ENCODE measurements around the gene SESN1. TPM values are rescaled to one million over a fixed set of nuclear protein-coding genes. Genes with fewer than 3 reads are reported as not detected.

SESN1 gene
- total RNA-seq, 2 donors from 2014 or later: 69.6 to 97.3 TPM

DNA sequence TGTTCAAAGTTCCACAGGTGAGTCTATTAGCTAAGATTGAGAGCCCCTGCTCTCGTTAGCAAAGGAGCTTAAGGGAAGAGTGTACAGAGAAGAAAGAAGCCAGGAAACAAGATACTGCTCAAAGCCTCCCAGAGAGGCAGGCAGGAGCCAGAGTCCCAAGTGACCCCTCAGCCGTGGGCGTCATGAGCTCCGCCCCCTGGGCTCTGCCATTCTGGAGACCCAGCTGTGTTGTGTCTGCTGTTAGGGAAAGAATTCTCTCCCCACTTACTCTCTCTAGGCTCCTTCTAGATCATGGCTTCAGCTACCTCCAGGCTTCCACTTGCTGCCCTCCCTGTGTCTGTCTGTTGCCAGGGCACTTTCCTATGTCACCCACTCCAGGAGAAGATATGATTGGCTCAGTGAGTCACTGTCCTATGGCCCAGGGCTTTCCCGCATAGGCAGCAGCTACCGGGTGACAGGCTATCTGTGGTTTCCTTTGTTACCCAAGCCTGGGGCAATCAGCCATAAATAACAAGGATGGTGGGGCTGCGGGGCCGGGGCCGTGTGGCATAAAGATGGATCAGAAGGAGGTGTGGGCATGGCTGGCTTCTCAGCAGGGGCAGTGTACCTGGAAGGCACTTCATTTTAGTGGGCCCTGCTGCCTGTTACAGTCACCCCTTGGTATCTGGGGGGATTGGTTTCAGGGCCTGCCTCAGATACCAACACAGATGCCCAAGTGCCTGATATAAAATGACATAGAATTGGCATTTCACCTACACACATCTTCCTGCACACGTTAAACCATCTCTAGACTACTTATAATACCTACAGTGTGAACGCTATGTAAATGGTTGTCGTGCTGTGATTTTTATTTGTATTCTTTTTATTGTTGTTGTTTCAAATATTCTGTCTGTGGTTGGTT lies 127.5 kb downstream of the SESN1 start:
- DNase-seq (no peak), ATAC-seq (peak; percentile 65)
- Mint-ChIP-seq H3K27ac (peak overlapping the region; percentile 37), H3K4me1 (peaks cover 5% of the 10 kb centered on the region), H3K27me3 (no peaks in the 10 kb centered on the region), H3K4me3 (no peak overlapping the region), H3K36me3 (ENCODE audit: low read depth) (no peaks in the 10 kb centered on the region)
- no peaks in the 10 kb centered on the region for H3K9me3 ChIP-seq (ENCODE audit: control insufficient read depth, low read length, poor library complexity, severe bottlenecking)

GRCh38 chr6:108966251-108966650 lies 128.4 kb downstream of the SESN1 start:
- no peaks in the 10 kb centered on the region for H3K9me3 ChIP-seq (ENCODE audit: control insufficient read depth, low read length, poor library complexity, severe bottlenecking)
- Mint-ChIP-seq H3K4me1 (peaks cover 4% of the 10 kb centered on the region), H3K36me3 (ENCODE audit: low read depth) (no peaks in the 10 kb centered on the region), H3K27ac (no peak overlapping the region), H3K4me3 (no peak overlapping the region), H3K27me3 (no peaks in the 10 kb centered on the region)
- ATAC-seq (no peak), DNase-seq (no peak)

GRCh38 chr6:108961985-108962384 lies 132.7 kb downstream of the SESN1 start:
- ATAC-seq (no peak), DNase-seq (no peak)
- no peaks in the 10 kb centered on the region for H3K9me3 ChIP-seq (ENCODE audit: control insufficient read depth, low read length, poor library complexity, severe bottlenecking)
- Mint-ChIP-seq H3K27ac (no peak overlapping the region), H3K4me3 (no peak overlapping the region), H3K27me3 (no peaks in the 10 kb centered on the region), H3K4me1 (peaks cover 13% of the 10 kb centered on the region), H3K36me3 (ENCODE audit: low read depth) (peaks cover 6% of the 10 kb centered on the region)

GRCh38 chr6:108961077-108961476 lies 133.6 kb downstream of the SESN1 start:
- DNase-seq (no peak), ATAC-seq (no peak)
- H3K36me3 Mint-ChIP-seq (ENCODE audit: low read depth): peaks cover 6% of the 10 kb centered on the region
- no peak overlapping the region for H3K4me3 Mint-ChIP-seq
- no peaks in the 10 kb centered on the region for H3K9me3 ChIP-seq (ENCODE audit: control insufficient read depth, low read length, poor library complexity, severe bottlenecking)
- H3K4me1 Mint-ChIP-seq: peaks cover 14% of the 10 kb centered on the region
- H3K27ac Mint-ChIP-seq: no peak overlapping the region
- no peaks in the 10 kb centered on the region for H3K27me3 Mint-ChIP-seq

GRCh38 chr6:108960601-108961000 lies 134.0 kb downstream of the SESN1 start:
- Mint-ChIP-seq H3K27me3 (no peaks in the 10 kb centered on the region), H3K36me3 (ENCODE audit: low read depth) (peaks cover 6% of the 10 kb centered on the region), H3K4me1 (peaks cover 19% of the 10 kb centered on the region), H3K4me3 (peak overlapping the region; percentile 66), H3K27ac (no peak overlapping the region)
- no peak for ATAC-seq
- no peak for DNase-seq
- no peaks in the 10 kb centered on the region for H3K9me3 ChIP-seq (ENCODE audit: control insufficient read depth, low read length, poor library complexity, severe bottlenecking)

DNA sequence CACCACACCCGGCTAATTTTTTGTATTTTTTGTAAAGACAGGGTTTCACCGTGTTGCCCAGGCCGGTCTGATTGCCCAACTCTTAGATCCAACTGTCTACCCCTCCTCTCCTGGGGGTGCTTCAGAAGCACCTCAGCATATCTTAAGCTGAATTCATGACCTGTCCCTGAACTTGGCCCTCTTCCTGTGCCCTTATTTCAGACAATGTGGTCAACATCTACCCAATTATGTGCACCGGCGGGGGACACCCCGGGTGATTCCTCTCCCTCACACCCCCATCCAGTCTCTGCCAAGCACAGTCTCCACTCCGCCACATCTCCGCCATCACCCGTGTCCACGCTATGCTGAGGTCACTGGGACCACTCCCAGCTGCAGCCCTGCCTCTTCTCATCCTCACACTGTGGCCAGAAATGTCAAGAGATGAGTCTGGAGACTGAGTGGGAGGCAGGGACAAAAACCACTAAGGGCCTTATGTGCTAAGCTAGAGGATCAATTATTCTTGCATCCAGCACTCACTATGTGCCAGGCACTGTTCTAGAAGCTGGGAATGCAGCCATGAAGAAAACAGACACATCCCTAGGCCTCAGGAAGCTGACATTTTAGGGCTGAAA lies 134.6 kb downstream of the SESN1 start:
- peak overlapping the region; percentile 34 for H3K27ac Mint-ChIP-seq

GRCh38 chr6:108958900-108959770 lies 135.5 kb downstream of the SESN1 start:
- Mint-ChIP-seq H3K4me1 (peaks cover 24% of the 10 kb centered on the region), H3K27me3 (no peaks in the 10 kb centered on the region), H3K4me3 (peak overlapping the region; percentile 2), H3K27ac (no peak overlapping the region), H3K36me3 (ENCODE audit: low read depth) (peaks cover 6% of the 10 kb centered on the region)
- no peaks in the 10 kb centered on the region for H3K9me3 ChIP-seq (ENCODE audit: control insufficient read depth, low read length, poor library complexity, severe bottlenecking)
- no peak for DNase-seq
- no peak for ATAC-seq

More for the DNA sequence above, 134.6 kb downstream of the SESN1 start:
- H3K9me3 ChIP-seq (ENCODE audit: control insufficient read depth, low read length, poor library complexity, severe bottlenecking): no peaks in the 10 kb centered on the region
- H3K4me1 Mint-ChIP-seq: peaks cover 21% of the 10 kb centered on the region
- H3K36me3 Mint-ChIP-seq (ENCODE audit: low read depth): peaks cover 6% of the 10 kb centered on the region
- DNase-seq: no peak
- H3K27me3 Mint-ChIP-seq: no peaks in the 10 kb centered on the region
- no peak for ATAC-seq
- H3K4me3 Mint-ChIP-seq: peak overlapping the region; percentile 66

GRCh38 chr6:108957221-108957620 lies 137.4 kb downstream of the SESN1 start:
- H3K27me3 Mint-ChIP-seq: no peaks in the 10 kb centered on the region

DNA sequence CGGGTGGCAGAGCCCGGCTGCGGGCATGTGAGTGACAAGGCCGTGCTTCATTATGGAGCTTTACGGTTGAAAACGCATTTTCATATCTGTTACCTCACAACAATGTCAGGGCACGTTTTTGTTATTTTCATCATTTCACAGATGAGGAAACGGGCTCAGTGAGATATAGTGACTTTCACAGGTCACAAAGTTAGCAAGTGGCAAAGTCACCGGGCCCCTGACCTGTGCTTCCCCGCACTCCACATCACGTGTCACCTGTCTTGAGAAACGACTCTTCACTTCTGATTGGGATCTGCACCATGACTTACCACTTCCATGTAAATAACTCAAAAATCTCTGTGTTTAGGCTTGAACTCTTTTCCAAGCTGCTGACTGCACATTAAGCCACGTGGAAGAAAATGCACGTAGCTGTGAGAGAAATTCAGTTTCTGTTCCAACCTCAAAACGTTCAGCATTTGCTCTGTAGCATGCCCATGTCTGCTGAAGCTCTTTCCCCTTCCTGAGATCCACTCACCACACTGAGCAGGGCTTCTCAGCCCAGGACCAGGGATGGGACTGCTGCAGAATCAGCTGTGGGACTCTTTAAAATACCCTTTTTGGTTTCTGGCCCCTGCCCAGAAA lies 139.2 kb downstream of the SESN1 start:
- no peaks in the 10 kb centered on the region for H3K9me3 ChIP-seq (ENCODE audit: control insufficient read depth, low read length, poor library complexity, severe bottlenecking)
- Mint-ChIP-seq H3K27me3 (no peaks in the 10 kb centered on the region), H3K4me3 (no peak overlapping the region), H3K4me1 (peaks cover 26% of the 10 kb centered on the region), H3K27ac (peak overlapping the region; percentile 43), H3K36me3 (ENCODE audit: low read depth) (peaks cover 5% of the 10 kb centered on the region)
- DNase-seq (no peak), ATAC-seq (no peak)

More at GRCh38 chr6:108957221-108957620, 137.4 kb downstream of the SESN1 start:
- H3K9me3 ChIP-seq (ENCODE audit: control insufficient read depth, low read length, poor library complexity, severe bottlenecking): no peaks in the 10 kb centered on the region
- DNase-seq (no peak), ATAC-seq (no peak)
- Mint-ChIP-seq H3K27ac (no peak overlapping the region), H3K4me1 (peaks cover 24% of the 10 kb centered on the region), H3K36me3 (ENCODE audit: low read depth) (peaks cover 6% of the 10 kb centered on the region), H3K4me3 (no peak overlapping the region)

- ATAC-seq (no peak), DNase-seq (no peak)
- no peak overlapping the region for H3K4me3 Mint-ChIP-seq
- H3K9me3 ChIP-seq (ENCODE audit: control insufficient read depth, low read length, poor library complexity, severe bottlenecking): no peaks in the 10 kb centered on the region
- peaks cover 18% of the 10 kb centered on the region for H3K4me1 Mint-ChIP-seq
- peak overlapping the region; percentile 74 for H3K27ac Mint-ChIP-seq
- no peaks in the 10 kb centered on the region for H3K36me3 Mint-ChIP-seq (ENCODE audit: low read depth)
- no peaks in the 10 kb centered on the region for H3K27me3 Mint-ChIP-seq
Observed at GRCh38 chr6:108953681-108954080, 141.0 kb downstream of the SESN1 start.

DNA sequence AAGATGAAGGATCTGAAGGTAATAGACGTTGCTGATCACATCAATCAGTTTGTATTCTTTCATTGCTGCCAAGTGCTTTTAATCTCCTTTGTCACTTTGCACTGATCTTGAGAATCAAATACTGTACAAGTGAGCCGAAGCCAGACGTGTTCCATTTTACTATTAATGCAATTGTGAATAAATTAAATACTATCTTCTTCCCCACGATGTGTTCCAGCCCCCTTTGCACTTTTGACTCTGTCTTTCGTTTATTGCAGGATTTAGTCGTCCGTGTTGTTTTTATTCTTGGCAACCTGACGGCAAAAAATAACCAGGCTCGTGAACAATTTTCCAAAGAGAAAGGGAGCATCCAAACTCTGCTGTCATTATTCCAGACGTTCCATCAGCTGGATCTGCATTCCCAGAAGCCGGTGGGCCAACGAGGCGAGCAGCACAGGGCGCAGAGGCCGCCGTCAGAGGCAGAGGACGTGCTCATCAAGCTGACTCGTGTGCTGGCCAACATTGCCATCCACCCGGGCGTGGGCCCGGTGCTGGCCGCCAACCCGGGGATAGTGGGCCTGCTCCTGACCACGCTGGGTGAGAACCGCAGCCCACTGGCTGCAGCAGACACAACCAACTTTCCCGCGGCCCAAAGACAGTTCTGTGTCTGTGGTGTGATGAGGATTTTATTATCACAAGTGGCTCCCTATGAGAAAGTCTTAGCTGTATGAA lies 141.7 kb downstream of the SESN1 start:
- ATAC-seq (no peak), DNase-seq (no peak)
- Mint-ChIP-seq H3K27me3 (no peaks in the 10 kb centered on the region), H3K27ac (no peak overlapping the region), H3K4me1 (peaks cover 19% of the 10 kb centered on the region), H3K4me3 (no peak overlapping the region), H3K36me3 (ENCODE audit: low read depth) (no peaks in the 10 kb centered on the region)
- no peaks in the 10 kb centered on the region for H3K9me3 ChIP-seq (ENCODE audit: control insufficient read depth, low read length, poor library complexity, severe bottlenecking)

DNA sequence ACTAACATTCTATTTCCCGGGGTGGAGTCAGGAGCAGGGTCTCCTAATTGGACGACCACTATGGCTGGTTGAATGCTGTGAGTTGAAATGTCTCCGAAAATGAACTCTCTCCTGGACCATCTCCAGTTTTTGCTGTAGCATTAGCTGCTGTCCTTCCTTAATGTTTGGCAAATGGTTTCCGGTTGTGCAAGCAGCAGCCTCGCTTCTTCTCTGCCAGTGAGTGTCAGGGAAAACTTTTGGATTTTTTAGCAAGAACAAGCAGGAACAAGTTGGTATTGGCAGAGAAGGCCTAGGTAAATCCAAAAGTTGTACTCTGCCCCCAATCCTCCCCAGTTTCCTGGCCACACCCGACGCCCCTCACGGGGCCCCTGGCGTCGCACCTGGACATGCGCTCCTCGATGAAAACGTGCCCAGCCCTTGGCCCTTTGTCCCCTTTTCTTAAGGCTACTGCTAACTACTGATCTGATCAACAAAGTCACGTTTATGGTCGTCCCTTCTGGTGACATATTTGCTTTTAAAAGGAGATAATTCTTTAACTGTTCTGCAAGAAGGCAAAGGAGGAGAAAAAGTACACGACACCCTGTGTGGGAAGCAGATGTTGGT lies 143.2 kb downstream of the SESN1 start:
- Mint-ChIP-seq H3K27ac (no peak overlapping the region), H3K36me3 (ENCODE audit: low read depth) (no peaks in the 10 kb centered on the region), H3K4me3 (no peak overlapping the region), H3K4me1 (peaks cover 19% of the 10 kb centered on the region), H3K27me3 (no peaks in the 10 kb centered on the region)
- no peaks in the 10 kb centered on the region for H3K9me3 ChIP-seq (ENCODE audit: control insufficient read depth, low read length, poor library complexity, severe bottlenecking)
- ATAC-seq (no peak), DNase-seq (no peak)

All from T-helper 17 cell (primary cell).